ENCODE data around the gene SS18L1.

The SS18L1 gene

GRCh38 chr20:62197801-62198200 is 54.2 kb downstream of the SS18L1 start:
- DNase-seq = no peak

- DNase-seq = no peak
Observed at GRCh38 chr20:62198496-62198895, 54.9 kb downstream of the SS18L1 start.

GRCh38 chr20:62198931-62199330 is 55.4 kb downstream of the SS18L1 start:
- no peak for DNase-seq

- no peak for DNase-seq
Observed at GRCh38 chr20:62200491-62201172, 57.1 kb downstream of the SS18L1 start.

GRCh38 chr20:62201173-62202082 is 57.9 kb downstream of the SS18L1 start:
- DNase-seq = no peak

GRCh38 chr20:62202083-62202395 is 58.5 kb downstream of the SS18L1 start:
- no peak for DNase-seq

- no peak for DNase-seq
Observed at GRCh38 chr20:62202676-62203377, 59.3 kb downstream of the SS18L1 start.

GRCh38 chr20:62203378-62204030 is 59.9 kb downstream of the SS18L1 start:
- DNase-seq = no peak

- DNase-seq = no peak
Observed at GRCh38 chr20:62205618-62206387, 62.2 kb downstream of the SS18L1 start.

- DNase-seq = no peak
Observed at GRCh38 chr20:62206388-62206775, 62.8 kb downstream of the SS18L1 start.

- no peak for DNase-seq
Observed at GRCh38 chr20:62208061-62208794, 64.7 kb downstream of the SS18L1 start.

GRCh38 chr20:62208795-62209755 is 65.5 kb downstream of the SS18L1 start:
- no peak for DNase-seq

- DNase-seq = no peak
Observed at GRCh38 chr20:62209850-62210495, 66.4 kb downstream of the SS18L1 start.

GRCh38 chr20:62210496-62210855 is 66.9 kb downstream of the SS18L1 start:
- DNase-seq = no peak

GRCh38 chr20:62211216-62211615 is 67.6 kb downstream of the SS18L1 start:
- DNase-seq = no peak

- no peak for DNase-seq
Observed at GRCh38 chr20:62211769-62212288, 68.3 kb downstream of the SS18L1 start.

- DNase-seq = no peak
Observed at GRCh38 chr20:62212299-62212698, 68.7 kb downstream of the SS18L1 start.

GRCh38 chr20:62214067-62214466 is 70.5 kb downstream of the SS18L1 start:
- DNase-seq = no peak
